HG03575 (cell line): ENCODE data around the gene ABCC1.
"Not testable (repeated sequence)": the region's sequence is repeated elsewhere in the genome, so short reads cannot be mapped to it uniquely, and the experiment has no call there.

Source experiments
- ATAC-seq: cut with Tn5 transposase; IDR thresholded peaks from one replicate; pipeline ENCODE4 v1.9.1; 2021; ENCODE audit not compliant: unreplicated experiment, insufficient number of reproducible peaks, low FRiP score; ENCODE audit errors: extremely low read depth

The ABCC1 gene

GRCh38 chr16:16155234-16155633 lies 205.8 kb downstream of the ABCC1 start:
- no peak for ATAC-seq

- no peak for ATAC-seq
Measured at GRCh38 chr16:16157166-16157565, 207.8 kb downstream of the ABCC1 start.

- ATAC-seq: no peak
Measured at GRCh38 chr16:16158082-16158658, 208.8 kb downstream of the ABCC1 start.

- no peak for ATAC-seq
Measured at GRCh38 chr16:16158741-16159374, 209.4 kb downstream of the ABCC1 start.

- no peak for ATAC-seq
Measured at GRCh38 chr16:16159662-16160061, 210.2 kb downstream of the ABCC1 start.

GRCh38 chr16:16161319-16161718 lies 211.9 kb downstream of the ABCC1 start:
- ATAC-seq: no peak

- ATAC-seq: not testable (repeated sequence)
Measured at GRCh38 chr16:16161840-16162239, 212.4 kb downstream of the ABCC1 start.

GRCh38 chr16:16162591-16162990 lies 213.2 kb downstream of the ABCC1 start:
- no peak for ATAC-seq

- ATAC-seq: no peak
Measured at GRCh38 chr16:16163109-16163508, 213.7 kb downstream of the ABCC1 start.

GRCh38 chr16:16163571-16163970 lies 214.2 kb downstream of the ABCC1 start:
- ATAC-seq: no peak

- no peak for ATAC-seq
Measured at GRCh38 chr16:16164243-16164642, 214.8 kb downstream of the ABCC1 start.

GRCh38 chr16:16166085-16166484 lies 216.7 kb downstream of the ABCC1 start:
- ATAC-seq: no peak

- ATAC-seq: no peak
Measured at GRCh38 chr16:16166949-16167348, 217.5 kb downstream of the ABCC1 start.

GRCh38 chr16:16167927-16168326 lies 218.5 kb downstream of the ABCC1 start:
- ATAC-seq: no peak

- ATAC-seq: no peak
Measured at GRCh38 chr16:16168431-16168830, 219.0 kb downstream of the ABCC1 start.

GRCh38 chr16:16169615-16170014 lies 220.2 kb downstream of the ABCC1 start:
- ATAC-seq: no peak

GRCh38 chr16:16171332-16171919 lies 222.0 kb downstream of the ABCC1 start:
- ATAC-seq: no peak

- ATAC-seq: no peak
Measured at GRCh38 chr16:16172991-16173390, 223.6 kb downstream of the ABCC1 start.

- no peak for ATAC-seq
Measured at GRCh38 chr16:16175296-16175695, 225.9 kb downstream of the ABCC1 start.

GRCh38 chr16:16176328-16176727 lies 226.9 kb downstream of the ABCC1 start:
- ATAC-seq: no peak
